Panc1 (cell line): ENCODE results near the gene LTB4R.

Experiments used
- CTCF ChIP-seq: fragments of 450-650 bp; IDR thresholded peaks from 2 replicates; pipeline ENCODE4 v1.5.1; 2017; ENCODE audit warnings: mild to moderate bottlenecking
- POLR2AphosphoS5 ChIP-seq: IDR thresholded peaks from 2 replicates; pipeline ENCODE4 v1.6.1; 2012; ENCODE audit warnings: mild to moderate bottlenecking, low read depth, low read length, moderate library complexity
- REST ChIP-seq, 2 experiments: IDR thresholded peaks; 2 replicates each; pipeline ENCODE4 v1.6.1; 2011 to 2012; ENCODE audit warnings: low read depth in 2 of 2, control low read depth in 1 of 2, low read length in 1 of 2, mild to moderate bottlenecking in 1 of 2, moderate library complexity in 1 of 2; ENCODE audit not compliant: insufficient read depth in 1 of 2
- TCF7L2 ChIP-seq: IDR thresholded peaks from 2 replicates; pipeline ENCODE4 v1.6.1; 2011; ENCODE audit warnings: mild to moderate bottlenecking, low read depth, low read length, inconsistent platforms

GRCh38 chr14:24273422-24273998 is 37.8 kb upstream of the LTB4R start:
- TF ChIP-seq CTCF (peak; percentile 17; the same call in 1 of the 2 replicates), REST (IDR thresholded peaks at IDR 0.05; ENCODE audit: insufficient read depth in 1 of 2, low read depth in 2 of 2, low read length in 1 of 2) (no peak), POLR2AphosphoS5 (no peak), TCF7L2 (no peak)
